Measurements from ENCODE around the gene PCGF1.

DNA sequence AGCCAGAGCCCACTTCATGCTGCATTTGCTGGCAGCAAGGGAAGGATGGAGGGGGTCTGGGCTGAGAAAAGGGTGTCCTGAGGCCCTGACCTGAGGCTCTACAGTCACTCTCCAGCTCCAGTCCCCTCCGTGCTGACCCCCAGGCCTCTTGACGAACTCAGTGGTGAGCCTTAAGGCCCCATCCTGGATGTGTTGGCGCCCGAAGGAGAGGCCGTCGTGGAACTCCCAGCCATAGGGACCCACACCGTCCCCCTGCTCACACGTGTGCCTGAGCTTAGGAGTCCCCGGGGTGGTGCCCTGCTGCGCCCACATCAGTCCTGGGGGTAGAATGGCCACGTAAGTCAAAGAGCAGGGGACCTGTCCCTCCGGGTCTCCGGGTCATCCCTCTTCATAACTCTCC lies 43.1 kb downstream of the PCGF1 start:
- TF ChIP-seq TAF1 (IDR thresholded peaks at IDR 0.05; ENCODE audit: low read depth), result no peak
- no peak for TF ChIP-seq RAD21 (IDR thresholded peaks at IDR 0.05; ENCODE audit: low read depth)
- TF ChIP-seq, protein P1, sequence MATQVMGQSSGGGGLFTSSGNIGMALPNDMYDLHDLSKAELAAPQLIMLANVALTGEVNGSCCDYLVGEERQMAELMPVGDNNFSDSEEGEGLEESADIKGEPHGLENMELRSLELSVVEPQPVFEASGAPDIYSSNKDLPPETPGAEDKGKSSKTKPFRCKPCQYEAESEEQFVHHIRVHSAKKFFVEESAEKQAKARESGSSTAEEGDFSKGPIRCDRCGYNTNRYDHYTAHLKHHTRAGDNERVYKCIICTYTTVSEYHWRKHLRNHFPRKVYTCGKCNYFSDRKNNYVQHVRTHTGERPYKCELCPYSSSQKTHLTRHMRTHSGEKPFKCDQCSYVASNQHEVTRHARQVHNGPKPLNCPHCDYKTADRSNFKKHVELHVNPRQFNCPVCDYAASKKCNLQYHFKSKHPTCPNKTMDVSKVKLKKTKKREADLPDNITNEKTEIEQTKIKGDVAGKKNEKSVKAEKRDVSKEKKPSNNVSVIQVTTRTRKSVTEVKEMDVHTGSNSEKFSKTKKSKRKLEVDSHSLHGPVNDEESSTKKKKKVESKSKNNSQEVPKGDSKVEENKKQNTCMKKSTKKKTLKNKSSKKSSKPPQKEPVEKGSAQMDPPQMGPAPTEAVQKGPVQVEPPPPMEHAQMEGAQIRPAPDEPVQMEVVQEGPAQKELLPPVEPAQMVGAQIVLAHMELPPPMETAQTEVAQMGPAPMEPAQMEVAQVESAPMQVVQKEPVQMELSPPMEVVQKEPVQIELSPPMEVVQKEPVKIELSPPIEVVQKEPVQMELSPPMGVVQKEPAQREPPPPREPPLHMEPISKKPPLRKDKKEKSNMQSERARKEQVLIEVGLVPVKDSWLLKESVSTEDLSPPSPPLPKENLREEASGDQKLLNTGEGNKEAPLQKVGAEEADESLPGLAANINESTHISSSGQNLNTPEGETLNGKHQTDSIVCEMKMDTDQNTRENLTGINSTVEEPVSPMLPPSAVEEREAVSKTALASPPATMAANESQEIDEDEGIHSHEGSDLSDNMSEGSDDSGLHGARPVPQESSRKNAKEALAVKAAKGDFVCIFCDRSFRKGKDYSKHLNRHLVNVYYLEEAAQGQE (IDR thresholded peaks at IDR 0.05; ENCODE audit: low read depth), result no peak
- TF ChIP-seq EP300 (IDR thresholded peaks at IDR 0.05; ENCODE audit: borderline replicate concordance), result no peak
- TF ChIP-seq, protein P2, sequence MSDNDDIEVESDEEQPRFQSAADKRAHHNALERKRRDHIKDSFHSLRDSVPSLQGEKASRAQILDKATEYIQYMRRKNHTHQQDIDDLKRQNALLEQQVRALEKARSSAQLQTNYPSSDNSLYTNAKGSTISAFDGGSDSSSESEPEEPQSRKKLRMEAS (IDR thresholded peaks at IDR 0.05), result no peak
- TF ChIP-seq, protein P3, sequence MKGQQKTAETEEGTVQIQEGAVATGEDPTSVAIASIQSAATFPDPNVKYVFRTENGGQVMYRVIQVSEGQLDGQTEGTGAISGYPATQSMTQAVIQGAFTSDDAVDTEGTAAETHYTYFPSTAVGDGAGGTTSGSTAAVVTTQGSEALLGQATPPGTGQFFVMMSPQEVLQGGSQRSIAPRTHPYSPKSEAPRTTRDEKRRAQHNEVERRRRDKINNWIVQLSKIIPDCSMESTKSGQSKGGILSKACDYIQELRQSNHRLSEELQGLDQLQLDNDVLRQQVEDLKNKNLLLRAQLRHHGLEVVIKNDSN (IDR thresholded peaks at IDR 0.05), result no peak
- no peak for TF ChIP-seq EGR1 (IDR thresholded peaks at IDR 0.05)
- TF ChIP-seq YY1 (IDR thresholded peaks at IDR 0.05; ENCODE audit: low read depth), result no peak
- TF ChIP-seq CEBPB (IDR thresholded peaks at IDR 0.05), result no peak
- no peak for TF ChIP-seq FOXM1 (IDR thresholded peaks at IDR 0.05; ENCODE audit: borderline replicate concordance, low read depth)
- no peak for TF ChIP-seq TCF12 (IDR thresholded peaks at IDR 0.05; ENCODE audit: low read depth)
